Endothelial cell of umbilical vein (primary cell): ENCODE measurements around the gene CEP44. TPM values are rescaled to one million over a fixed set of nuclear protein-coding genes. Genes with fewer than 3 reads are reported as not detected.

Experiments used
- BruUV-seq: library from RNA; stranded (reverse); fragments of 400-500 nt; replicated peaks from 2 replicates; lab custom pipeline; 2021; lab: Mats Ljungman, UMichigan
- CTCF ChIA-PET: fragments of 300-600, 350-600 bp; sonication (Branson Sonifier 250); formaldehyde crosslinking; loops from one replicate; lab custom pipeline; 2021; ENCODE audit warnings: antibody characterized with exemption, inconsistent platforms; lab: Charles Lee
- POLR2A ChIA-PET: fragments of 300-600, 350-600 bp; sonication (Branson Sonifier 250); formaldehyde crosslinking; loops from one replicate; lab custom pipeline; 2021; ENCODE audit warnings: antibody characterized with exemption, inconsistent platforms; lab: Charles Lee
- DNase-seq: peaks from one replicate; pipeline ENCODE4 v3.0.0-alpha.2; 2011; ENCODE audit warnings: low read depth, low spot score
- FAIRE-seq: peaks from 2 replicates; lab custom pipeline; 2011; peaks lifted over from hg19 to GRCh38; lab: Jason Lieb, UNC
- H2AFZ ChIP-seq: 2 replicates; pipeline ENCODE4 v1.6.0; 2012; ENCODE audit warnings: low read depth, low read length, control low read depth, inconsistent platforms
- H3K27ac ChIP-seq: 2 replicates; pipeline ENCODE4 v1.5.1; 2011; ENCODE audit warnings: low read depth, mild to moderate bottlenecking, control low read depth, low read length, moderate library complexity; ENCODE audit not compliant: insufficient read depth
- H3K27me3 ChIP-seq, 2 experiments: 2 replicates each; pipeline versions ENCODE4 v1.6.0 to v1.6.1; 2011; ENCODE audit warnings: low read length in 2 of 2, mixed read lengths in 1 of 2; ENCODE audit not compliant: control insufficient read depth in 2 of 2, insufficient read depth in 2 of 2
- H3K36me3 ChIP-seq, 2 experiments: 2 replicates in 1 of 2; 3 replicates in 1 of 2; pipeline ENCODE4 v1.5.1; 2011; ENCODE audit warnings: low read length in 2 of 2, mild to moderate bottlenecking in 1 of 2, moderate library complexity in 1 of 2; ENCODE audit not compliant: control insufficient read depth in 2 of 2, insufficient read depth in 2 of 2; ENCODE audit errors: extremely low read depth in 1 of 2
- H3K4me1 ChIP-seq: 3 replicates; pipeline ENCODE4 v1.5.1; 2011; ENCODE audit warnings: mild to moderate bottlenecking, low read length; ENCODE audit not compliant: control insufficient read depth, insufficient read depth; ENCODE audit errors: extremely low read depth
- H3K4me2 ChIP-seq: 2 replicates; pipeline ENCODE4 v1.6.1; 2011; ENCODE audit warnings: low read length, control low read depth, mixed read lengths; ENCODE audit not compliant: insufficient read depth
- H3K4me3 ChIP-seq, 3 experiments: fragments of 200-600 bp in 1 of 3; sonication (generic), shearing (Covaris generic) in 1 of 3; replicated peaks in 1 of 3; 2 replicates each; pipeline ENCODE4 v1.5.1; 2011 to 2016; ENCODE audit warnings: control low read depth in 3 of 3, low read length in 3 of 3, mild to moderate bottlenecking in 2 of 3, inconsistent platforms in 1 of 3, low read depth in 1 of 3, moderate library complexity in 1 of 3; ENCODE audit not compliant: insufficient read depth in 1 of 3
- H3K79me2 ChIP-seq: 2 replicates; pipeline ENCODE4 v1.6.0; 2012; ENCODE audit warnings: low read length, inconsistent platforms; ENCODE audit not compliant: control insufficient read depth, insufficient read depth
- H3K9ac ChIP-seq: replicated peaks from 2 replicates; pipeline ENCODE3; 2011; ENCODE audit warnings: low read length, control low read depth; ENCODE audit not compliant: insufficient read depth; ENCODE audit errors: extremely low read depth
- H3K9me1 ChIP-seq: replicated peaks from 3 replicates; pipeline ENCODE4 v1.6.0; 2011; ENCODE audit warnings: mild to moderate bottlenecking, low read length; ENCODE audit not compliant: control insufficient read depth, insufficient read depth; ENCODE audit errors: extremely low read depth
- H3K9me3 ChIP-seq: replicated peaks from 2 replicates; pipeline ENCODE4 v1.5.1; 2012; ENCODE audit warnings: low read length, inconsistent platforms; ENCODE audit not compliant: control insufficient read depth, insufficient read depth
- H4K20me1 ChIP-seq: replicated peaks from 2 replicates; pipeline ENCODE3; 2011; ENCODE audit warnings: mild to moderate bottlenecking, low read length; ENCODE audit not compliant: control insufficient read depth, insufficient read depth; ENCODE audit errors: extremely low read depth
- CTCF ChIP-seq, 2 donors: IDR thresholded peaks; 1 replicate in 1 of 2; 2 replicates in 1 of 2; pipeline ENCODE4 v1.5.1; 2011; ENCODE audit warnings: low read length in 2 of 2, mild to moderate bottlenecking in 2 of 2, moderate library complexity in 2 of 2, control low read depth in 1 of 2, inconsistent platforms in 1 of 2, low read depth in 1 of 2; ENCODE audit not compliant: insufficient read depth in 1 of 2; ENCODE audit errors: extremely low read depth in 1 of 2
- EZH2 ChIP-seq: IDR thresholded peaks from 2 replicates; pipeline ENCODE4 v1.6.1; 2012; ENCODE audit warnings: borderline replicate concordance, low read depth, mild to moderate bottlenecking, moderate library complexity, low read length, inconsistent platforms; ENCODE audit not compliant: severe bottlenecking
- FOS ChIP-seq: IDR thresholded peaks from 2 replicates; pipeline ENCODE4 v1.6.1; 2011; ENCODE audit warnings: mild to moderate bottlenecking, low read length, moderate library complexity, borderline replicate concordance; ENCODE audit not compliant: insufficient read depth
- GATA2 ChIP-seq: IDR thresholded peaks from 2 replicates; pipeline ENCODE4 v1.7.0; 2011; ENCODE audit warnings: low read depth, mild to moderate bottlenecking, moderate library complexity, mixed read lengths, low read length; ENCODE audit not compliant: insufficient read length, insufficient read depth
- JUN ChIP-seq: IDR thresholded peaks from 2 replicates; pipeline ENCODE4 v1.6.1; 2011; ENCODE audit warnings: borderline replicate concordance, low read depth; ENCODE audit not compliant: insufficient read length, insufficient read depth
- MAX ChIP-seq: IDR thresholded peaks from 2 replicates; pipeline ENCODE4 v1.6.1; 2011; ENCODE audit not compliant: insufficient read depth, insufficient read length
- MYC ChIP-seq: IDR thresholded peaks from one replicate; pipeline ENCODE4 v1.6.1; 2011; ENCODE audit warnings: mild to moderate bottlenecking, low read depth, low read length
- POLR2A ChIP-seq: IDR thresholded peaks from 2 replicates; pipeline ENCODE4 v1.6.1; 2012; ENCODE audit warnings: low read depth, mild to moderate bottlenecking, control low read depth, low read length
- POLR2AphosphoS5 ChIP-seq: IDR thresholded peaks from 2 replicates; pipeline ENCODE4 v1.6.1; 2012; ENCODE audit warnings: low read depth, mild to moderate bottlenecking, control low read depth, low read length, moderate library complexity; ENCODE audit not compliant: insufficient read depth
- dilution Hi-C: fragments of 300-500 bp; cut with MboI; formaldehyde crosslinking; loops from one replicate; pipeline ENCODE4 v1.15.0; 2019; ENCODE audit warnings: low sequenced_read_pairs; ENCODE audit not compliant: extremely low pct_ligation_motif_present
- intact Hi-C: fragments of 100-400 bp; cut with micrococcal nuclease; formaldehyde crosslinking; loops from one replicate; pipeline ENCODE4 v1.10.0; 2022
- polyA plus RNA-seq, 4 experiments: library from polyadenylated mRNA; depleted of rRNA in 3 of 4; stranded (reverse) in 3 of 4; unstranded in 1 of 4; fragments of >200 nt; gene quantifications; 2 replicates each; pipeline versions ENCODE4 v1.2.1 to v1.2.3, GENCODE V29; 2011 to 2012; ENCODE audit warnings: missing spikeins in 1 of 4
- total RNA-seq: library from RNA; stranded (reverse); gene quantifications from 2 replicates; pipeline ENCODE4 v1.2.3, GENCODE V29; 2021

CEP44 gene
- total and polyA plus RNA-seq, 2 donors (not counting 3 experiments of a cell fraction or from before 2014, with no cell fraction given) = 2.0 to 13.0 TPM

GRCh38 chr4:174254613-174255012 is 29.1 kb upstream of the CEP44 start:
- H3K27me3 ChIP-seq = no peaks in the 10 kb centered on the region
- no peak overlapping the region for H2AFZ ChIP-seq
- H3K9ac ChIP-seq = no peak overlapping the region
- H3K4me3 ChIP-seq = no peak overlapping the region
- H3K36me3 ChIP-seq = no peaks in the 10 kb centered on the region
- no TSS peak for BruUV-seq
- no peak overlapping the region for H3K27ac ChIP-seq
- POLR2A ChIA-PET = no interaction called here
- intact Hi-C loops (no loop called here), dilution Hi-C loops (no loop called here)
- no peaks in the 10 kb centered on the region for H3K9me1 ChIP-seq
- H3K79me2 ChIP-seq = no peaks in the 10 kb centered on the region
- H4K20me1 ChIP-seq = no peaks in the 10 kb centered on the region
- no peak for TF ChIP-seq MAX
- TF ChIP-seq MYC = no peak
- TF ChIP-seq FOS = no peak
- no peak for TF ChIP-seq POLR2AphosphoS5
- no peaks in the 10 kb centered on the region for H3K4me1 ChIP-seq
- no peaks in the 10 kb centered on the region for H3K9me3 ChIP-seq
- CTCF ChIA-PET = no interaction called here
- DNase-seq (no peak), FAIRE-seq (no peak)
- no peak overlapping the region for H3K4me2 ChIP-seq

- Histone ChIP-seq H3K4me3 (no peak overlapping the region), H3K27ac (no peak overlapping the region), H3K9me3 (no peaks in the 10 kb centered on the region), H3K27me3 (no peaks in the 10 kb centered on the region), H3K9ac (no peak overlapping the region), H3K4me1 (no peaks in the 10 kb centered on the region), H3K79me2 (no peaks in the 10 kb centered on the region), H3K9me1 (no peaks in the 10 kb centered on the region), H4K20me1 (no peaks in the 10 kb centered on the region), H2AFZ (no peak overlapping the region), H3K4me2 (no peak overlapping the region), H3K36me3 (no peaks in the 10 kb centered on the region)
- DNase-seq = no peak
- BruUV-seq = no TSS peak
- FAIRE-seq = no peak
- intact Hi-C loops = no loop called here
- ChIA-PET CTCF (no interaction called here), POLR2A (no interaction called here)
- dilution Hi-C loops = no loop called here
- TF ChIP-seq POLR2AphosphoS5 (no peak), MYC (no peak), JUN (no peak), GATA2 (no peak), EZH2 (no peak), CTCF (IDR thresholded peaks at IDR 0.05; ENCODE audit: extremely low read depth in 1 of 2, insufficient read depth in 1 of 2, low read depth in 1 of 2, low read length in 2 of 2) (no peak), POLR2A (no peak)
These were observed 28.3 kb upstream of the CEP44 start for GRCh38 chr4:174255374-174255773.
